Mammary epithelial cell (primary cell): ENCODE results near the gene PPP3R1.

Experiments
- EZH2 ChIP-seq: IDR thresholded peaks from 2 replicates; pipeline ENCODE4 v1.6.1; 2012; ENCODE audit warnings: low read length, inconsistent platforms, borderline replicate concordance
- TF ChIP-seq, protein P1 (sequence below), 2 donors: IDR thresholded peaks in 1 of 2; conservative IDR thresholded peaks in 1 of 2; 2 replicates each; pipeline ENCODE4 v1.5.1; 2011 to 2012; ENCODE audit warnings: inconsistent platforms in 2 of 2, low read length in 2 of 2, mild to moderate bottlenecking in 2 of 2, control low read depth in 1 of 2, low read depth in 1 of 2; ENCODE audit not compliant: insufficient read depth in 1 of 2; ENCODE audit errors: extremely low read depth in 1 of 2

DNA sequence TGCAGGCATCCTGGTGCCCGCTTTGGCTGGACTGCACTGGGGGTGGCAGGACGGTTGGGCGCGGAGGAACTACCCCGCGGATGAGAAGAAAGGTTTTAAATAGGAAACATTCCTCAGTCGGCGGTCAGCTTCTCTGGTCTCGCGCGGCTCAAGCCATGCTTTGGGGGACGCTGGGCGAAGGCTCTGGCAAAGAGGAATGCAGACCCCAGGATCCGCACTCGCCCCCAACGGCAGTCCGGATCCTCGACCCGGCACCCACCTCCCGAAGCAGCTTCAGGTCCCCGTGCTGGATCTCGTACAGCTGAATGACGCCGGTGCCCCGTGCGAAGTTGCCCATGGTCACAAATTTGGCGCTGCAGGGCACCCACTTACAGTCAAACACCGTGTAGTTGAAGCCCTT lies 95.3 kb downstream of the PPP3R1 start:
- TF ChIP-seq, protein P1, sequence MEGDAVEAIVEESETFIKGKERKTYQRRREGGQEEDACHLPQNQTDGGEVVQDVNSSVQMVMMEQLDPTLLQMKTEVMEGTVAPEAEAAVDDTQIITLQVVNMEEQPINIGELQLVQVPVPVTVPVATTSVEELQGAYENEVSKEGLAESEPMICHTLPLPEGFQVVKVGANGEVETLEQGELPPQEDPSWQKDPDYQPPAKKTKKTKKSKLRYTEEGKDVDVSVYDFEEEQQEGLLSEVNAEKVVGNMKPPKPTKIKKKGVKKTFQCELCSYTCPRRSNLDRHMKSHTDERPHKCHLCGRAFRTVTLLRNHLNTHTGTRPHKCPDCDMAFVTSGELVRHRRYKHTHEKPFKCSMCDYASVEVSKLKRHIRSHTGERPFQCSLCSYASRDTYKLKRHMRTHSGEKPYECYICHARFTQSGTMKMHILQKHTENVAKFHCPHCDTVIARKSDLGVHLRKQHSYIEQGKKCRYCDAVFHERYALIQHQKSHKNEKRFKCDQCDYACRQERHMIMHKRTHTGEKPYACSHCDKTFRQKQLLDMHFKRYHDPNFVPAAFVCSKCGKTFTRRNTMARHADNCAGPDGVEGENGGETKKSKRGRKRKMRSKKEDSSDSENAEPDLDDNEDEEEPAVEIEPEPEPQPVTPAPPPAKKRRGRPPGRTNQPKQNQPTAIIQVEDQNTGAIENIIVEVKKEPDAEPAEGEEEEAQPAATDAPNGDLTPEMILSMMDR (conservative IDR thresholded peaks at IDR 0.05 in 1 of 2, IDR thresholded peaks at IDR 0.05 in 1 of 2; ENCODE audit: extremely low read depth in 1 of 2, insufficient read depth in 1 of 2, low read depth in 1 of 2, low read length in 2 of 2), result no peak
- no peak for TF ChIP-seq EZH2
